AG08395 (cell line): Measurements from ENCODE around the gene EDIL3.

Source experiments
- DNase-seq: peaks from one replicate; pipeline ENCODE4 v3.0.0; 2012; ENCODE audit warnings: mixed read lengths, low spot score

The EDIL3 gene

GRCh38 chr5:84259283-84260045 lies 125.2 kb downstream of the EDIL3 start:
- no peak for DNase-seq

- no peak for DNase-seq
Observed at GRCh38 chr5:84257061-84257460, 127.6 kb downstream of the EDIL3 start.

- DNase-seq = peak; percentile 34
Observed at GRCh38 chr5:84255315-84255714, 129.4 kb downstream of the EDIL3 start.

GRCh38 chr5:84253946-84254345 lies 130.7 kb downstream of the EDIL3 start:
- no peak for DNase-seq

- DNase-seq = no peak
Observed at GRCh38 chr5:84251503-84251902, 133.2 kb downstream of the EDIL3 start.

- DNase-seq = peak; percentile 76
Observed at GRCh38 chr5:84249918-84250630, 134.6 kb downstream of the EDIL3 start.

- no peak for DNase-seq
Observed at GRCh38 chr5:84248013-84248412, 136.7 kb downstream of the EDIL3 start.

- DNase-seq = peak; percentile 68
Observed at GRCh38 chr5:84242286-84242685, 142.4 kb downstream of the EDIL3 start.

GRCh38 chr5:84239494-84239893 lies 145.2 kb downstream of the EDIL3 start:
- peak; percentile 35 for DNase-seq

GRCh38 chr5:84237126-84237525 lies 147.6 kb downstream of the EDIL3 start:
- DNase-seq = no peak

GRCh38 chr5:84231433-84231832 lies 153.2 kb downstream of the EDIL3 start:
- DNase-seq = no peak

- DNase-seq = no peak
Observed at GRCh38 chr5:84229045-84229444, 155.6 kb downstream of the EDIL3 start.

GRCh38 chr5:84228266-84228665 lies 156.4 kb downstream of the EDIL3 start:
- no peak for DNase-seq

GRCh38 chr5:84227236-84227635 lies 157.4 kb downstream of the EDIL3 start:
- DNase-seq = no peak

GRCh38 chr5:84218546-84218945 lies 166.1 kb downstream of the EDIL3 start:
- DNase-seq = no peak

- no peak for DNase-seq
Observed at GRCh38 chr5:84215521-84215920, 169.2 kb downstream of the EDIL3 start.

- no peak for DNase-seq
Observed at GRCh38 chr5:84213861-84214260, 170.8 kb downstream of the EDIL3 start.

GRCh38 chr5:84213212-84213611 lies 171.5 kb downstream of the EDIL3 start:
- DNase-seq = no peak

GRCh38 chr5:84204772-84205171 lies 179.9 kb downstream of the EDIL3 start:
- no peak for DNase-seq

- no peak for DNase-seq
Observed at GRCh38 chr5:84202136-84202535, 182.5 kb downstream of the EDIL3 start.

GRCh38 chr5:84197538-84197937 lies 187.1 kb downstream of the EDIL3 start:
- no peak for DNase-seq

- no peak for DNase-seq
Observed at GRCh38 chr5:84191281-84191680, 193.4 kb downstream of the EDIL3 start.

GRCh38 chr5:84184857-84185256 lies 199.8 kb downstream of the EDIL3 start:
- no peak for DNase-seq

- peak; percentile 2 for DNase-seq
Observed at GRCh38 chr5:84181093-84181492, 203.6 kb downstream of the EDIL3 start.
